LHCN-M2 (cell line): Measurements from ENCODE around the gene MBD4. TPM values are rescaled to one million over a fixed set of nuclear protein-coding genes. Genes with fewer than 3 reads are reported as not detected.

Experiments
- DNase-seq: peaks from one replicate; pipeline ENCODE4 v3.0.0-alpha.2; 2012; ENCODE audit warnings: low read depth
- total RNA-seq: library from RNA; depleted of rRNA; stranded (reverse); fragments of >200 nt; gene quantifications from 2 replicates; pipeline ENCODE4 v1.2.3, GENCODE V29; 2014

MBD4 gene
- total RNA-seq, 1 experiment from 2014 or later: 28.8 TPM

- DNase-seq: no peak
These were observed 24.0 kb upstream of the MBD4 start for GRCh38 chr3:129463716-129464115.

GRCh38 chr3:129463094-129463493 is 23.3 kb upstream of the MBD4 start:
- DNase-seq: no peak

- DNase-seq: no peak
These were observed 22.7 kb upstream of the MBD4 start for GRCh38 chr3:129462361-129462968.

- no peak for DNase-seq
These were observed 21.9 kb upstream of the MBD4 start for GRCh38 chr3:129461461-129462146.

DNA sequence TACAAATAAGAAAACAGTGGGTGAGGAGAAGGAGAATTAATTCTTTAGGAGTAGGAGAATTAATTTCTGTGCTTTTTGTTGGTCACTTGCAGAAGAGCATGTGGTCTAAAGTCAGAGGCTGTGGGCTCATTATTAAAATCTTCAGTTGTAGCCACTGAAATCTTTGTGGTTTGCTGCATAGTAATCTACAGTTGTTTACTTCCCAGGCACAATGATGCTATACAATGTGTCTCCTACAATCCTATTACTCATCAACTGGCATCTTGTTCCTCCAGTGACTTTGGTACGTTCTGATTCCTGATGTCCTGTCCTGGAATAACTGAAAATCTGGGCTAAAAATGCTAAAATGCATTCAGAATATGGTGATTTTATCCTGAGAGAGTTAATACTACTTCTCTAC is 21.3 kb upstream of the MBD4 start:
- DNase-seq: peak; percentile 80

DNA sequence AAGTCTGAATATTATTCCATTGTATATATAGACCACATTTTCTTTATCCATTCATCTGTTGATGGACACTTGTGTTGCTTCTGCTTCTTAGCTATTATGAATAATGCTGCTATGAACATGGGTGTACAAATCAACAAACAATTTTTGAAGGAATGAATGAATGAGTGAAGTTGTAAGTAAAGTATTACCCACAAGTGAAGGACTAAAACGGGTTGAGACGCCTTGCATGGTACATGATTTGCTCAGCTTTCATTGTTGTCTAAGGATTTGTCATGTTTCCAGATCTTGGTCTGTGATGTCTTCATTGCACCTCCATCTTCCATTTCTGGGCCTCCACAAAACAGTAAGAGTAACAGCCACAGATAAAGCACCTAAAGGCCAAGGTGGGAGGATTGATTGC is 20.8 kb upstream of the MBD4 start:
- DNase-seq: no peak

DNA sequence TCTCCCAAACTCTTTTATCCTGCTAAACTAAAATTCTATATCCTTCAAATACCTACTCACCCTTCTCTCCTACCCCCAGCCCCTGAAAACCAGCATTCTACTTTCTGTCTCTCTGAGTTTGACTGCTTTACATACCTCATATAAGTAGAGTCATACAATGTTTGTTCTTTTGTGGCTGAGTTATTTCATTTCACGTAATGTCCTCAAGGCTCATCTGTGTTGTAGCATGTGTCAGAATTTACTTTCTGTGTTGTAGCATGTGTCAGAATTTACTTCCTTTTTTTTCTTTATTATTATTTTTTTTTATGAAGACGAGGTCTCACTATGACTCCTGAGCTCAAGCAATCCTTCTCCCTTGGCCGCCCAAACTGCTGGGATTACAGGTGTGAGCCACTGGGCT is 20.4 kb upstream of the MBD4 start:
- no peak for DNase-seq

DNA sequence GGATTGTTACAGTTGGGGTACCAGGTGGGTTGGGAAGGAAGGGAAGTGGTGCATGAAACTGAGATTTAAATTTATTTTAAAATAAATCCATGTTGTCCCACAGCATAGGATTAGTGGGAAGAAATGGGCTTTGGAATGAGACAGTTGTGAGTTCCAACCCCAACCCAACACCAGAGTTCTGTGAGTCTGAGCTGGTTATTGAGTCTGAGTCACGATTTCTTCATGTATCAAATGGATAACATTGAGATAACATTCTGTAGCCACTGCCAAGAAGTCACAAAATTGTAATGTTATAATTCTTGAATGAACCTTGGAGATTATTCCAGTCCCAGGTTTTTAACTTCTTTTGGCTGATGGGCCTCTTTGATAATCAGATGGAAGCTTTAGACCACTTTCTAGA is 14.0 kb upstream of the MBD4 start:
- no peak for DNase-seq

GRCh38 chr3:129449279-129450115 is 9.7 kb upstream of the MBD4 start:
- no peak for DNase-seq

DNA sequence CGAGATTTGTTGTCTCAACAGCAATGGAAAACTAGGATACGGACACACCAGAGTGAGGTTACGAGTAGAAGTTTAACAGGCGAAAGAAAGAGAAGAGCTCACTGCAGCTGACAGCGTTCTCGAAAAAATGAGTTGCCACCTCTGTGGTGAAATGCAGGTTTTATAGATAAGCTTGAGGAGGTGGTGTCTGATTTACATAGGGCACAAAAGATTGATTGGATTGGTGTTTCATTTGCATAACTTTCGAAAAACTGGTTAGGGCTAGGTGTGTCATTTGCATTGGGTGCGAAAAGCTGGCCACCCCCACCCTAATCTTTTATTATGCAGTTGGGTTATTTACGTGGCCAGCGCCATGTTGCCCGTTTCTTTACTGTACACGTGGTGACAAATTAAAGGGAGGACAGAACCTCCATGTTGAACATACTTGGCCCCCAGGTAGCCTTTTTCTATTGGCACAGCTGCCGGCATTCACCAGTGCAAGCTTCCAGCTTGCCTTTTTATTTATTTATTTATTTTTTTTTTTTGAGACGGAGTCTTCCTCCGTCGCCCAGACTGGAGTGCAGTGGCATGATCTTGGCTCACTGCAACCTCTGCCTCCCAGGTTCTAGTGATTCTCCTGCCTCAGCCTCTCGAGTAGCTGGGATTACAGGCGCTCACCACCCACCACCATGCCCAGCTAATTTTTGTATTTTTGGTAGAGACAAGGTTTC is 8.6 kb upstream of the MBD4 start:
- DNase-seq: no peak

DNA sequence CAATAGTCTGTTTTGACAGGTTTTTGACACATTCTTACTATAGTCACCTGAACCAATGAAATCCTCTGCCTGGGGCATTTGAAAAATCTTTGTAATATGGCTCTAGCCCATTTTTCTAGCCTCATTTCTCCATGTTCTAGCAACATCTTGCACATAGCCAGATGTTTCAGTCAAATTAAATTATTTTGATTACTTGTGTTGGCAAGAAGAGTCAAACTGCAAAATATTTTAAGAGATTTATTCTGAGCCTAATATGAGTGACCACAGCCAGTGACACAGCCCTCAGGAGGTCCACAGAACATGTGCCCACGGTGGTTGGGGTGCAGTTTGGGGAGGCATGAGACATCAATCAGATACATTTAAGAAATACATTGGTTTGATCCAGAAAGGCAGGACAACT is 7.2 kb upstream of the MBD4 start:
- no peak for DNase-seq

DNA sequence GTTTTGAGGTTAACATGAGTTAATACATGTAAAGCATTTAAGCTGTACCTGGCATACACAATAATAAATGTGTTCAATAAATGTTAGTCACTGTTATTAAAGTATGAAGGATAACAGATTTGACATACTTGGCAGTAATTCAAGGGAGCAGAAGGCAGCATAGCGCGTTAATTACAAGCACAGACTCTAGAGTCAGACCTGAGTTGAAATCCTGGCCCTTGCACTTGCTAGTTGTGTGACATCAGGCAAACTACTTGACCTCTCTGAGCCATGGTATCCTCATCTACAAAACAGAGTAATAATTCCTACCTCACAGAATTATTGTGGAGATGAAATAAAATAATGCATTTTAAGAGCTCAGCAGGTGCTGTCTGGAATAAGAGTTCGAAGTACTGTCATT is 5.7 kb upstream of the MBD4 start:
- no peak for DNase-seq

DNA sequence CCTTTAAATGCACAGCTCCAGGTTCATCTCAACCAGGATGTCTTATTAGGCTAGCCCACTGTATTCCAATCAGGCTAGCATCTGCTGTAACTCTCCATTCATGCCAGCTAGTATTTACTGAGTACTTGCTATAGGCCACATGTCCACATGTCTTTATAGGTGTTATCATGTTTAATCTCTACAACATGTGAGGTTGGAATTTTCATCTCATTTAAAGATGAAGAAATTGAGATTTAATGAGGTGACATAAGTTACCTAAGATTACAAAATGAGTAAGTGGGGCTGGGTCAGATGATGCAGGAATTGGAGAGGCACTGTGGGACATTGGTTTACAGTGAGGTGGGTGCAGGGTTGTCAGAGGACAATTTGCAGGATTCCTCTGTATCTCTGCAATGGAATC is 3.2 kb upstream of the MBD4 start:
- DNase-seq: no peak

DNA sequence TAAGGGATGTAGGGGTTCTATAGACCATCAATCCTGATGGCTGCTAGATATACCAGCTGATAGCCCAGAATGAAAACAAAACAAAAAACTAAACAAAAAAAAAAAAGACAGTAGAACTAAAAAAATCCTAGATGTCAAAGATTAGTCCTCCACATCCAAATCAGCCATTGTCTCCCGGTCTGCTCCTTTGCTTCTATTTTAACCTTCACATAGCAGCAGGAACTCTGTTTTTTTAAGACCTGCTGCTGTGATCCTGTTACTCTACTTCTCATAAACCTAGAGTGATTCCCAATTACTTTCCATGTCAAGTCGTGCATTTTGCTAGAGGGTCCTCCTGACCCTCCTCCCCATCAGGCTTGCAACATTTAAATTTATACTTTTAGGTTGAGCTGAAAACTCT is 2.7 kb upstream of the MBD4 start:
- DNase-seq: no peak

- peak; percentile 79 for DNase-seq
These were observed 2.0 kb upstream of the MBD4 start for GRCh38 chr3:129441782-129442181.

- no peak for DNase-seq
These were observed 1.5 kb upstream of the MBD4 start for GRCh38 chr3:129441215-129441614.

DNA sequence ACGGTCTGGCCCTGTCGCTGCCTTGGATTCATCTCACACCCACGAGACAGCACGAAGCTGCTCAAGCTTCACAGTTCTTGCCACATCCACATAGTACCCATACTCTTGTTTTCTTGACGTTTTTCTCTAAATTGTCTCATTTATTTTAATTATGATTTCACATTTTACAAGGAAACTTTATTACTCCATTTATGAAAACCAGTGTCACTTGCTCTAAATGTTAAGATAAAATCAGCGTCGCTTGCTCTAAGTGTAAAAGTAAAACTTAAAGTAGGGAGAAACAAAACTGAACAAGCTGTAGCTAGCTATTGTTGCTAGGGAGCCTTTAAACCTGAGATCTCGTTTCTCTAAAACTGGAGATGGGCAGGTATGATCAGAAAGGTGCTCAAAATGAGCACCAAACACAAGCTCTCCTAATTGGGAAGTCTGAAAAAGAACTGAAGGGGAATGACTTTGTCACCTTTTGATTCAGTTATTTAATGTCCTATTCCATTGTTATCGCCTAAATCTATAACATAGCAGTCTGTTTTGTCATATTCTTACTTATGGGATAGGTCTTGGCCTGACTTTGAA is 956 bp upstream of the MBD4 start:
- no peak for DNase-seq

GRCh38 chr3:129439226-129439816 is 427 bp downstream of the MBD4 start:
- DNase-seq: no peak

- no peak for DNase-seq
These were observed 4.4 kb downstream of the MBD4 start for GRCh38 chr3:129435367-129435766.

DNA sequence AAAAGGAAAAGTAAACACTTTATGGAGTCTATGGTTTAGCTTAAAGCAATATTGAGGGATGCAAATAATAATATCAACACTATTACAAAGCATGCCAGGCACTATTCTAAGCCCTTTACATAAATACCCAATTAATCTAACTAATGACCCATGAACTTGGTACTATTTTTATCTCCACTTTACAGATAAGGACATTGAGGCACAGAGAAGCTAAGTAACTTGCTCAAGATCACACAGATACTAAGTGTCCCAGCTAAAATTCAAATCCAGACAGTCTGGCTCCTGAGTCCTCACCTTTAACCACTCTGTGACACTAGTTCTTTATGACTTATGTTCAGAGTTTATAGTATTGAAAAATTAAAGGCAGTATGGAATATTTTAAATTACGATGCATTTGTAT is 5.6 kb downstream of the MBD4 start:
- no peak for DNase-seq

DNA sequence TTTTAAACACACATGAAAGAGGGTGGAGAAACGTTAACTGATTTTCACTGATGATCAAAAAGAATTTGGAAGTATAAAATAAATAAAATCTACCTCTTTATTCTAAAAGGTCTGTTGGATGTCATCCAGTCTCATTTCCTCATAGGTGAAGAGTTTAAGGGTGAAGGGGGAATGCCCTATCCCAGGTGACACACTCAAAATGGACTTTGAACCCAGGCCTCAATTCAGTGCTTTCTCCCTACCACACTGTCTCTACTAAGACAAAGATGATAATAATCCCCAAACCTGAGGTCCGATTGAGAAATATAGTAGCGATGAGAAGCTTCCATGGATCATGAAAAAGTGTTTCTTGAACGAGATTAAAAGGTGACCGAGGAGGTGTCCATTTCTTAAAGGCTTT is 6.2 kb downstream of the MBD4 start:
- DNase-seq: no peak
